Lower leg skin (tissue), 3 donors: ENCODE results near the gene SMAP2.

ENCODE experiments used
- CTCF ChIP-seq, 3 donors: fragments of 450-650 bp; IDR thresholded peaks; one replicate each; pipeline ENCODE4 v1.5.1; 2016; ENCODE audit warnings: antibody characterized with exemption in 3 of 3, mild to moderate bottlenecking in 3 of 3, moderate library complexity in 2 of 3
- POLR2A ChIP-seq, 2 donors: fragments of 450-650 bp; IDR thresholded peaks; one replicate each; pipeline ENCODE4 v1.6.1; 2016 to 2017; ENCODE audit warnings: antibody characterized with exemption in 2 of 2, mild to moderate bottlenecking in 1 of 2, moderate library complexity in 1 of 2

- TF ChIP-seq CTCF (IDR thresholded peaks at IDR 0.05) (peak in 1 of 3 donors; percentile 4), POLR2A (IDR thresholded peaks at IDR 0.05) (no peak)
Measured at GRCh38 chr1:40449684-40450494, 76.4 kb downstream of the SMAP2 start, which contains the start of gene ZFP69B.
